ENCODE measurements around the gene MRPL20.

GRCh38 chr1:1373051-1373814 lies 33.9 kb downstream of the MRPL20 start:
- TF ChIP-seq BHLHE40 (IDR thresholded peaks at IDR 0.05; ENCODE audit: borderline replicate concordance) (no peak), LEF1 (IDR thresholded peaks at IDR 0.05; ENCODE audit: borderline replicate concordance) (no peak), HDGF (IDR thresholded peaks at IDR 0.05; ENCODE audit: borderline replicate concordance) (no peak), SP1 (IDR thresholded peaks at IDR 0.05) (no peak)
